GM19438 (cell line): ENCODE data around the gene TMEM185A.
"Not testable (repeated sequence)": the region's sequence is repeated elsewhere in the genome, so short reads cannot be mapped to it uniquely, and the experiment has no call there.

Source experiments
- ATAC-seq: cut with Tn5 transposase; IDR thresholded peaks from one replicate; pipeline ENCODE4 v1.9.1; 2021; ENCODE audit warnings: low read depth; ENCODE audit not compliant: unreplicated experiment

TMEM185A gene

DNA sequence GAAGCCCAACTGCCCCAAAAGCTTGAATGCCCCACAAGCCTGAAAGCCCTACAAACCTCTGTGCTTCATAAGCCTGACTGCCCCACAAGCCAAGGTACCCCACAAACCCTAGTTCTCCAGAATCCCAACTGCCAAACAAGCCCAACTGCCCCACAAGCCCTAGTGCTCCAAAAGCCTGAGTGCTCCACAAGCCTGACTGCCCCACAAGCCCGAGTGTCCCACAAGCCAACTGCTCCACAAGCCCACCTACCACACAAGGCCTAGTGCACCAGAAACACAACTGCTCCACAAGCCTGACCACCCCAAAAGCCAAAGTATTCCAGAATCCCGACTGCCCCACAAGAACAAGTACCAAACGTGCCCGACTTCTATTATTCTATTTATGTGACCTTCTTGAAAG is 68.2 kb downstream of the TMEM185A start:
- no peak for ATAC-seq

- ATAC-seq: not testable (repeated sequence)
These were observed 76.3 kb downstream of the TMEM185A start for GRCh38 chrX:149555251-149555650.

GRCh38 chrX:149551939-149552248 is 79.7 kb downstream of the TMEM185A start:
- not testable (repeated sequence) for ATAC-seq

DNA sequence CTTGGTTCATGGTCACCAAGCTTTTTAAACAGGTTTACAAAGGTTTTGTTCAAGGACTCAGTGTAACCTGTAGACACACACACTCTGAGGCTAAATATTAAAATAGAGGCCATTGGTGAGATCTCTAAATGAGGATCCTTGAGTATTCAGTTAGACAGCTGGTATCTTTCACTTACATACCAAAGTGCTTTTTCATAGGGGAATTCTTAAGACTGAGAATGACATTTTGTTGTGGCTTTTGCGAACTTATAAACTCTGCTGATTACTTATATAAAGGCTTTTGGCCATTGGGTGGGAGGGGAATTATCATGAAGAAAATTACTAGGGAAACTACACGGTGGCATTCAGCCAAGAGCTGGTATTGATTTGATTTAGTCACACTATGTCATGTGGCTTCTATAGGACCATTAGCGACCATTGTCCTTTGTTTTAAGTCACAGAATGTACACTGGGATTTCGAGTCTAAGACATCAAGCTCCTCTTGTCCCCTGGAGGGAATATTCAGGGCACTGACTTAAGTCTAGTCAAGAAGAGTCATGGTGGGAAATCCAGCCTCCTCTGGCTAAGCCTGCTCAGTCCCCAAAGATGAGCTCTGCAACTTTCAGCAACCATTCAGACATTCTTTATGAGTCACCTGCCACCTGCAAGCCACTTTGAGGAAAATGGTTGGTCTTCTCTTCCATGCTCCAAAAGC is 80.2 kb downstream of the TMEM185A start:
- not testable (repeated sequence) for ATAC-seq

DNA sequence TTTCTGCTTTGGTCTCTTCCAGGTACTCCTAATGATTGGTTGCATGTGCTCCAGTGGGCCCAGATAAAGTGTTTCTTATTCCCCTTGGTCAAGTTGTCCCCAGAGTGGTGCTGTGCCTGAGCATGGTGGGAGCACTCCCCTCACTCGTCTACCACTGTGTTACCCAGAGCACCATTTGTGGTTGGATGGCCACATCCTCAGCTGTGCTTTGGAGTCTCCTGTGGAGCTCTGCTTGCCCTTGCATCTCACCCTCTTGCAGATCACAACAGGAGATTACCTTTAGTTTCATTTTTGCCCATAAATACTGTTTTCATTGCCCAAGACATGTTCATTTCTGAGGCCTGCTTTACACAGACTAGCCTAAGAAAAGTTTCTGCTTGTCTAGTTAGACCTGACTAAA is 81.1 kb downstream of the TMEM185A start:
- not testable (repeated sequence) for ATAC-seq

DNA sequence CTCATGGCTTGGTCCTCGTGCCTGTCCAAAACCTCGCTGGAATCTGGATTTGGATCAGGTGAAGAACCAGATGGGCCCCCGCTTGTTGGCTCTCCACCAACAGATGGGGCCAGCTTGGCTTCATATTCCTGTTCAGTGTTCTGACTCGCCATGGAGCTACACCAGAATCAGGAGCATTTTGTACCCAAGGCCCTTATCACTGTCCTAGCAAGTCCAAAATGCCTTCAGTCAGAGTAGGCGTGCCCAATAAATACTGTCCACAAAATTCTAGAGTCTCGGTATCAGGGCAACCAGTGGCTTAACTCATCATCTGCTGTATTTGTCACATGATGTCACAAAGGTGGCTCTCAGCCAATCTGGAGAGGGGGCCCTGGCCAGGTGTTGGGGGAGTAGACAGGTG is 81.9 kb downstream of the TMEM185A start, which contains the start of gene HSFX3:
TSS of gene HSFX3 (minus strand) at position 224 of the 400 bp plus-strand sequence. CDS start at position 152, 72 bp downstream.
- ATAC-seq: not testable (repeated sequence)

- not testable (repeated sequence) for ATAC-seq
These were observed 83.8 kb downstream of the TMEM185A start for GRCh38 chrX:149547782-149548181.

- not testable (repeated sequence) for ATAC-seq
These were observed 84.6 kb downstream of the TMEM185A start for GRCh38 chrX:149546962-149547361.
